Immature natural killer cell (primary cell): ENCODE measurements around the gene FBXL19. TPM values are rescaled to one million over a fixed set of nuclear protein-coding genes. Genes with fewer than 3 reads are reported as not detected.

Source experiments
- DNase-seq, 3 donors: peaks; one replicate each; pipeline ENCODE4 v3.0.0; 2022; ENCODE audit warnings: mixed read lengths in 1 of 3
- H3K27ac Mint-ChIP-seq, 6 donors: one replicate each; pipeline ENCODE4 v1.8.0; 2020; ENCODE audit warnings: mixed read lengths in 6 of 6, mild to moderate bottlenecking in 5 of 6, inconsistent platforms in 4 of 6, moderate library complexity in 3 of 6
- H3K27me3 Mint-ChIP-seq, 3 donors: one replicate each; pipeline ENCODE4 v1.8.0; 2020 to 2021; ENCODE audit warnings: low read depth in 3 of 3, mild to moderate bottlenecking in 3 of 3, mixed read lengths in 3 of 3, moderate library complexity in 3 of 3, inconsistent platforms in 1 of 3
- H3K36me3 Mint-ChIP-seq, 3 donors: one replicate each; pipeline ENCODE4 v1.8.0; 2020; ENCODE audit warnings: mixed read lengths in 3 of 3, inconsistent platforms in 2 of 3, mild to moderate bottlenecking in 2 of 3
- H3K4me1 Mint-ChIP-seq, 2 donors: one replicate each; pipeline ENCODE4 v1.8.0; 2020; ENCODE audit warnings: inconsistent platforms in 2 of 2, mild to moderate bottlenecking in 2 of 2, mixed read lengths in 2 of 2, moderate library complexity in 1 of 2
- H3K4me3 Mint-ChIP-seq, 5 donors: one replicate each; pipeline ENCODE4 v1.8.0; 2020; ENCODE audit warnings: mild to moderate bottlenecking in 5 of 5, mixed read lengths in 5 of 5, inconsistent platforms in 3 of 5, moderate library complexity in 3 of 5
- H3K9me3 Mint-ChIP-seq, 6 donors: one replicate each; pipeline ENCODE4 v1.8.0; 2020; ENCODE audit warnings: mild to moderate bottlenecking in 6 of 6, mixed read lengths in 6 of 6, inconsistent platforms in 4 of 6, moderate library complexity in 3 of 6
- polyA plus RNA-seq, 3 donors: library from polyadenylated mRNA; unstranded; fragments of 300-500 nt; fragmentation: Illumina TruSeq; gene quantifications; one replicate each; pipeline ENCODE4 v1.2.3, GENCODE V29; 2021

The FBXL19 gene
- polyA plus RNA-seq, 3 donors from 2014 or later, result 0.18 to 1.1 (median 0.22) TPM

DNA sequence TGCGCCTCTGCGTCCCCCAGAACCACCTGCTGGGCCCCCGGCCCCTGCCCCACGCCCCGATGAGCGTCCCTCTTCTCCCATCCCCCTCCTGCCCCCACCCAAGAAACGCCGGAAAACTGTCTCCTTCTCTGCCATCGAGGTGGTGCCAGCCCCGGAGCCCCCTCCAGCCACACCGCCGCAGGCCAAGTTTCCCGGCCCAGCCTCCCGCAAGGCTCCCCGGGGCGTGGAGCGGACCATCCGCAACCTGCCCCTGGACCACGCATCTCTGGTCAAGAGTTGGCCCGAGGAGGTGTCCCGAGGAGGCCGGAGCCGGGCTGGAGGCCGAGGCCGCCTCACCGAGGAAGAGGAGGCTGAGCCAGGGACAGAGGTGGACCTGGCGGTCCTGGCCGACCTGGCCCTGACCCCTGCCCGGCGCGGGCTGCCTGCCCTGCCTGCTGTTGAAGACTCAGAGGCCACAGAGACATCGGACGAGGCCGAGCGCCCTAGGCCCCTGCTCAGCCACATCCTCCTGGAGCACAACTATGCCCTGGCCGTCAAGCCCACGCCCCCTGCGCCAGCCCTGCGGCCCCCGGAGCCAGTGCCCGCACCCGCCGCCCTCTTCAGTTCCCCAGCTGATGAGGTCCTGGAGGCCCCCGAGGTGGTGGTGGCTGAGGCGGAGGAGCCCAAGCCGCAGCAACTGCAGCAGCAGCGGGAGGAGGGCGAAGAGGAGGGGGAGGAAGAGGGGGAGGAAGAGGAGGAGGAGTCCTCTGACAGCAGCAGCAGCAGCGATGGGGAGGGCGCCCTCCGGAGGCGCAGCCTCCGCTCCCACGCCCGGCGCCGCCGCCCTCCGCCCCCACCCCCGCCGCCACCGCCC lies 56.0 kb downstream of the FBXL19 start:
- H3K27me3 Mint-ChIP-seq, result peaks cover 0 to 4% (median 3%) of the 10 kb centered on the region in 3 donors
- H3K4me3 Mint-ChIP-seq, result no peak overlapping the region
- peaks cover 0 to 3% of the 10 kb centered on the region in 2 donors for H3K4me1 Mint-ChIP-seq
- no peak for DNase-seq
- no peak overlapping the region for H3K27ac Mint-ChIP-seq
- H3K36me3 Mint-ChIP-seq, result peaks cover 5 to 18% (median 5%) of the 10 kb centered on the region in 3 donors
- no peaks in the 10 kb centered on the region for H3K9me3 Mint-ChIP-seq

DNA sequence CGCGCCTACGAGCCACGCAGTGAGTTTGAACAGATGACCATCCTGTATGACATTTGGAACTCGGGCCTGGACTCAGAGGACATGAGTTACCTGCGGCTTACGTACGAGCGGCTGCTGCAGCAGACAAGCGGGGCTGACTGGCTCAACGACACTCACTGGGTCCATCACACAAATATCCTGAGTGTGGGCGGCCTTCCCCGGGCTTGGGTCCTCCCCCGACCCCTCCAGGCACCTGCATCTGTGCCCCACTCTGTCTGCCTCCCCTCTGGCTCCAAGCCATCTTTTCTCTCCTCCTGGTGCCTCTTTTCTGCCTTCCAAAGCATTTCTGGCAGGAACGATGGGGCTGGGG lies 56.6 kb downstream of the FBXL19 start:
- H3K36me3 Mint-ChIP-seq, result peaks cover 3 to 16% (median 4%) of the 10 kb centered on the region in 3 donors
- no peaks in the 10 kb centered on the region for H3K9me3 Mint-ChIP-seq
- H3K27me3 Mint-ChIP-seq, result peaks cover 0 to 4% (median 3%) of the 10 kb centered on the region in 3 donors
- H3K4me3 Mint-ChIP-seq, result no peak overlapping the region
- H3K27ac Mint-ChIP-seq, result no peak overlapping the region
- H3K4me1 Mint-ChIP-seq, result peaks cover 0 to 3% of the 10 kb centered on the region in 2 donors
- no peak for DNase-seq

DNA sequence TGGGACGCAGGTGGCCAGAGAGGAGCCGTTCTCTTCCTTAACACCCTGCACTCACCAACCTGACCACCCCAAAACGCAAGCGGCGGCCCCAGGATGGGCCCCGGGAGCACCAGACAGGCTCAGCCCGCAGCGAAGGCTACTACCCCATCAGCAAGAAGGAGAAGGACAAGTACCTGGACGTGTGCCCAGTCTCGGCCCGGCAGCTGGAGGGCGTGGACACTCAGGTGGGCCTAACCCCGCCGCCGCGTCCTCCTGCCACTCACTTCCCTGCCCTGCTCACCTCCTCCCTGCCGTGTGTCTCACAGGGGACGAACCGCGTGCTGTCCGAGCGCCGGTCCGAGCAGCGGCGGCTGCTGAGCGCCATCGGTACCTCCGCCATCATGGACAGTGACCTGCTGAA lies 57.1 kb downstream of the FBXL19 start:
- H3K27ac Mint-ChIP-seq, result peak overlapping the region in 1 of 6 donors; percentile 42
- peaks cover 0 to 4% (median 3%) of the 10 kb centered on the region in 3 donors for H3K27me3 Mint-ChIP-seq
- H3K36me3 Mint-ChIP-seq, result peaks cover 3 to 16% (median 4%) of the 10 kb centered on the region in 3 donors
- DNase-seq, result no peak
- H3K4me3 Mint-ChIP-seq, result no peak overlapping the region
- H3K4me1 Mint-ChIP-seq, result peaks cover 0 to 3% of the 10 kb centered on the region in 2 donors
- H3K9me3 Mint-ChIP-seq, result no peaks in the 10 kb centered on the region

DNA sequence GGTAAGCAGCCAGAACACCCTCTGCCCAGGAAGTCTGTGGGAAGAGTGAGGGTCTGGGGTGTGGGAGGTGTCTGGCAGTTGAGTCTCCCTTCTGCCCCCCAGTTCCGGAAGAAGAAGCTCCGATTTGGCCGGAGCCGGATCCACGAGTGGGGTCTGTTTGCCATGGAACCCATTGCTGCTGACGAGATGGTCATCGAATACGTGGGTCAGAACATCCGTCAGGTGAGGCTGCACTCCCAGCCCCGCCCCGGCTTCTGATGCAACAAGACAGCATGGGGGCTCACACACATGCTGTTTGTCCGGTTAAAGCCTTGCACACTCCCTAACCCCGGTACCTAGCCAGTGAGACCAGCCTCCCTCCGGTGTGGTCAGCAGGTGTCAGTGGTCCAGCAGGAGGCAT lies 57.6 kb downstream of the FBXL19 start:
- Mint-ChIP-seq H3K36me3 (peaks cover 3 to 12% (median 4%) of the 10 kb centered on the region in 3 donors), H3K4me1 (peaks cover 0 to 3% of the 10 kb centered on the region in 2 donors), H3K27me3 (peaks cover 0 to 4% (median 3%) of the 10 kb centered on the region in 3 donors), H3K4me3 (no peak overlapping the region), H3K27ac (no peak overlapping the region), H3K9me3 (no peaks in the 10 kb centered on the region)
- DNase-seq, result no peak

DNA sequence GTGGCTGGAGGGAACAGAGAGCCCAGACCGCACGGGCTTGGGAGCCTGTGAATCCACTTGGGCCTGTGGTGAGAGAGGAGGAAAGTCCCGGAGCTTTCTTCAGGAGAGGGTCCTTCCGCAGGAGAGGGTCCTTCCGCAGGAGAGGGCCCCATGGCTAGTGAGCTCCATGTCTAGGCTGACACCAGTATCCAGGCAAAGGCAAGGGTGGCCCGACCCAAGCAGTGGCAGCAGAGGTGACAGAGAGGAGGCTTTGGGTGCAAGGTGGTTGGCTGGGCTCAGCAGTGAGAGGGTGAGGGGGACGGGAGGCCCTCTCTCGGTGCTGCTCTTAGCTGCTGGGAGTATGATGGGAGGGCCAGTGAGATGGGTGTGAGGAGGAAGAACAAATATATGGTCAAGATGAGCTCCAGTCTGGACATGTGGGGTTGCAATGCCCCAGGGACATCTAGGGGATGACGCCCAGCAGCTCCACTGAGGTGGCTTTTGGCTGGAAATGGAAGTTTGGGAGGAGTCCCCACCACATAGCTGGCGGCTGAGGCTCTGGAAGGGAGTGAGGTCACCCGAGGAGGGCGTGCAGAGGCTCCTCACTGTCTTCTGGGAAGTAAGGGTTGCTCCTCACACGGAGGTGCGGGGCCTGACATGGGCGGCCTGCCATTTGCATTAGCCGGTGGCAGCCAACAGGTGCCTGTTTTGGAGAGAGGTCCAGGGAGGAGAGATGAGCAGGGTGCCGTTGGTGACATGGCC lies 59.3 kb downstream of the FBXL19 start:
- H3K27ac Mint-ChIP-seq, result peak overlapping the region in 1 of 6 donors; percentile 65
- peaks cover 0 to 4% (median 3%) of the 10 kb centered on the region in 3 donors for H3K27me3 Mint-ChIP-seq
- peaks cover 0 to 3% of the 10 kb centered on the region in 2 donors for H3K4me1 Mint-ChIP-seq
- DNase-seq, result no peak
- H3K9me3 Mint-ChIP-seq, result no peaks in the 10 kb centered on the region
- no peak overlapping the region for H3K4me3 Mint-ChIP-seq
- peaks cover 0 to 3% (median 0%) of the 10 kb centered on the region in 3 donors for H3K36me3 Mint-ChIP-seq

DNA sequence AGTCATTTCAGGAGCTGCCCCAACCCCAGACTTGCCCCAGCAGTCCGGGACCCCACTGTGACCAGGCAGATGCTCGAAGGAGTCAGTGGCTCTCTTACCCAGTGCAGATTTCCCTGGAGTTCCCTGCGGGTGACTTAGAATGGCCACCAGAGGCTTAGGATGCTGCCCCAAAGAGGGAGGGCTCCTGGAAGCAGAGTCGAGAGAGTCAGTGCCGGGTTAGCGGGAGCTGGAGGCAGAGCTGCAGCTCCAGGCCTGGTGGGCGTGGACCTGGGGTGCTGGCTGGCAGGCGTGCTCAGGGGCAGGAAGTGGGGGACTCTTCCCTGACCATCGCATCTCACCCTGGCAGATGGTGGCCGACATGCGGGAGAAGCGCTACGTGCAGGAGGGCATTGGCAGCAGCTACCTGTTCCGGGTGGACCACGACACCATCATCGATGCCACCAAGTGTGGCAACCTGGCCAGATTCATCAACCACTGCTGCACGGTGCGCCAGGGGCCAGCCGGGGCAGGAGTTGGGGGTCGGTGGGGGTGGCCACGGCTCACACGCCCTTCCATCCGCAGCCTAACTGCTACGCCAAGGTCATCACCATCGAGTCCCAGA lies 60.0 kb downstream of the FBXL19 start:
- DNase-seq, result no peak
- peaks cover 0 to 3% (median 0%) of the 10 kb centered on the region in 3 donors for H3K36me3 Mint-ChIP-seq
- no peak overlapping the region for H3K4me3 Mint-ChIP-seq
- peaks cover 0 to 3% of the 10 kb centered on the region in 2 donors for H3K4me1 Mint-ChIP-seq
- H3K27me3 Mint-ChIP-seq, result peaks cover 0 to 4% (median 3%) of the 10 kb centered on the region in 3 donors
- no peaks in the 10 kb centered on the region for H3K9me3 Mint-ChIP-seq
- no peak overlapping the region for H3K27ac Mint-ChIP-seq

DNA sequence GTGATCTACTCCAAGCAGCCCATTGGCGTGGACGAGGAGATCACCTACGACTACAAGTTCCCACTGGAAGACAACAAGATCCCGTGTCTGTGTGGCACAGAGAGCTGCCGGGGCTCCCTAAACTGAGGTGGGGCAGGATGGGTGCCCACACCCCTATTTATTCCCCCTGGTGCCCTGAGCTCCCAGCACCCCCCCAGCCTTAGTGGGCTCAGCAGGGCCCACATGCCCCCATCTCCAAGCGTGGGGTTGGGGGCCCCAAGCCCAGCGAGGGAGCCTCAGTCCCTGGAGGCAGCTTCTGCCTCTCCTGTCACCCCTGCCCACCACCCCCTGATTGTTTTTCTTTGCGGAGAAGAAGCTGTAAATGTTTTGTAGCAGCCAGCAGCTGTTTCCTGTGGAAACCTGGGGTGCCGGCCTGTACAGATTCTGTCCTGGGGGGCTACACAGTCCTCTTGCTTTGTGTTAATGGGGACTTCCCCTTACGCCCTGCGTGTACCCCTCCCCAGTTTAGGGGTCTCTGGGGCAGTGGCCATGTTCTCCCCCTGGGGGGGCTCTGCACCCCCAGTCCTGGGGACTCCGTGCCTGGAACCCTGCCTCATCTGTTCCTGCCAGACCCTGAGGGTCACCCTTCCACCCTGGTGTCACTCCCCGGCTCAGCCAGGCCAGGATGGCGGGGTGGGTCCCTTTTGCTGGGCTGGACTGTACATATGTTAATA lies 60.7 kb downstream of the FBXL19 start:
- no peak overlapping the region for H3K27ac Mint-ChIP-seq
- H3K9me3 Mint-ChIP-seq, result no peaks in the 10 kb centered on the region
- no peak overlapping the region for H3K4me3 Mint-ChIP-seq
- no peaks in the 10 kb centered on the region for H3K4me1 Mint-ChIP-seq
- no peak for DNase-seq
- H3K27me3 Mint-ChIP-seq, result peaks cover 0 to 4% (median 3%) of the 10 kb centered on the region in 3 donors
- no peaks in the 10 kb centered on the region for H3K36me3 Mint-ChIP-seq

DNA sequence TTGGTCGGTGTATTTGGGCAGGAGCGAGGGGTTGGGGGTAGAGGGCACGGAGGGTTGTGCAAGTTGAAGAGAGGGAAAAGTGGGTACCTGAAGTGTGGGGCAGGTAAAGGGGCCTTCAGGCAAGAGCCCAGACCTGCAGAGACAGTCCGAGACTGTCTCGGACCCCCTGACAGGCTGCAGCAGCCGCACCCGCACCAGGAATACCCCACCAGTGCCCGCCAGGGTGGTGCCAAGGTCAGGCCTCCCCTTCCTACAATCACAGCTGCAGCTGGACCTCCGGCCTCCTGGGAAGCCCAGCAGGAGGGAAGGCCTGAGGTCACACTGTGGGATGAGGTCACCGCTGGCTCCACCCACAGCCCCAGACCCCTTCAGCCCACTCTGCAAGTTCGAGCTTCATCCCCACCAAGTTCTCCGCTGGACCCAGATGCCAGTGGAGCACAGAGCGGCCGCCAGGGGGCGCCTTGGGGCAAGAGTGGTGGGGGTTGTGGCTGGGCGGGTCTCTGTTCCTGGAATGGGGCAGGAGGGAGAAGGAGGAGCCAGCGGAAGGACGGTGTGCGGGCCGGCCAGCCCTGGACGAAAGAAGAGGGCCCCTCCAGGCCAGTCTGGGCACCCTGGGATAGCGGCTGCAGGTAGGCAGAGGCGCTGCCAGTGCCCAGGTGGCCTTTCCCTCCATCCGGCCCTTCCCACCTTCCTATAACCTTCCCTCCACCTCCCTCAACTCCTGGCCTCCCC lies 61.5 kb downstream of the FBXL19 start, which contains the start of gene HSD3B7:
Gene HSD3B7 (plus strand): TSS at position 539 of the 732 bp plus-strand sequence. CDS start 452 bp downstream, outside the sequence.
- no peaks in the 10 kb centered on the region for H3K4me1 Mint-ChIP-seq
- no peaks in the 10 kb centered on the region for H3K36me3 Mint-ChIP-seq
- peak; percentile 70 to 74 (median 70) for DNase-seq
- H3K27ac Mint-ChIP-seq, result no peak within 1 kb of the TSS
- H3K27me3 Mint-ChIP-seq, result peaks cover 0 to 4% (median 3%) of the 10 kb centered on the region in 3 donors
- no peak within 1 kb of the TSS for H3K4me3 Mint-ChIP-seq
- no peaks in the 10 kb centered on the region for H3K9me3 Mint-ChIP-seq

DNA sequence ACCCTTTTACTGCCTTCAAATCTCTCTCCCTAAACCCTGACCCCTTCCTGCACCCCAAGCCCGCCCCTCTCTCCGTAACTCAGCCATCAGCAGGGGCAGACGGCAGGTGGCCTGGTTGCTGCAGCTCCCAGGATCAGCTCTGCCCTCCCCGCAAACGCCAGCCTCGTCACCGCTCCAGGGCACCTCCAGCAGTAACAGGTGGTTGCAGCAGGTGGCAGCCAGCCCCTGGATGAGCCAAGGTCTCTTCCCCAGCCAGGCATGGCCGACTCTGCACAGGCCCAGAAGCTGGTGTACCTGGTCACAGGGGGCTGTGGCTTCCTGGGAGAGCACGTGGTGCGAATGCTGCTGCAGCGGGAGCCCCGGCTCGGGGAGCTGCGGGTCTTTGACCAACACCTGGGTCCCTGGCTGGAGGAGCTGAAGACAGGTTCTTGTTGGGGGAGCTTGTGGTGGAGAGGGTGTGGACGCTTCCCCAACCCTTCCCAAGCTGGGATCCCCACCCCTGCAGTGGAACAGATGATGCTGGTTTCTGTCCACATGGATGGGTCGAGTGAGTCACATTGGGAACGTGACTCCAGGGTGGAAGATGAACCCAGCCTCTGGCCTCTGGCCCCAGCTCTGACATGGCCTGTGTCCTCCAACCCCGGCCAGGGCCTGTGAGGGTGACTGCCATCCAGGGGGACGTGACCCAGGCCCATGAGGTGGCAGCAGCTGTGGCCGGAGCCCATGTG lies 62.2 kb downstream of the FBXL19 start:
- H3K27ac Mint-ChIP-seq, result no peak overlapping the region
- H3K4me3 Mint-ChIP-seq, result no peak overlapping the region
- no peaks in the 10 kb centered on the region for H3K36me3 Mint-ChIP-seq
- H3K4me1 Mint-ChIP-seq, result no peaks in the 10 kb centered on the region
- H3K27me3 Mint-ChIP-seq, result peaks cover 0 to 4% (median 3%) of the 10 kb centered on the region in 3 donors
- H3K9me3 Mint-ChIP-seq, result no peaks in the 10 kb centered on the region
- no peak for DNase-seq

DNA sequence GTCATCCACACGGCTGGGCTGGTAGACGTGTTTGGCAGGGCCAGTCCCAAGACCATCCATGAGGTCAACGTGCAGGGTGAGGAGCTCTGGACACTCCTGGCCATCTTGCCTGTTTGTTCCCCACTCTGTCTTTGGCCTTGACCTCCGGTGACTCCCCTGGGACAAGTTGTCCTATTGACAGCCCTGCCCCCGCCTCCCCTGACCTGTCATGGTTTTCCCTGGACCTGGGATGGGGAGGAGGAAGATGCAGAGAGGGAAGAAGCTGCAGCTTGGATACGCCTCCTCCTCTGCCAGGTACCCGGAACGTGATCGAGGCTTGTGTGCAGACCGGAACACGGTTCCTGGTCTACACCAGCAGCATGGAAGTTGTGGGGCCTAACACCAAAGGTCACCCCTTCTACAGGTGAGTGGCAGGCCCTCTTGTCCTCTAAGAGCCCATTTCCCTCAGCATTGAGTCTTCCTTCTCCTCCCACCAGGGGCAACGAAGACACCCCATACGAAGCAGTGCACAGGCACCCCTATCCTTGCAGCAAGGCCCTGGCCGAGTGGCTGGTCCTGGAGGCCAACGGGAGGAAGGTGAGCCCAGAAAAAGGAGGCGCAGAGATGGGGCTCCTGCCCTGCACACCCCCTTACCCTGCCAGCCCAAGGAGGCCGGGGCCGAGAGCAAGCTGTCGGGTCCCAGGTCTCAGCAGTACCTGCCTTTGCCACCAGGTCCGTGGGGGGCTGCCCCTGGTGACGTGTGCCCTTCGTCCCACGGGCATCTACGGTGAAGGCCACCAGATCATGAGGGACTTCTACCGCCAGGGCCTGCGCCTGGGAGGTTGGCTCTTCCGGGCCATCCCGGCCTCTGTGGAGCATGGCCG lies 63.0 kb downstream of the FBXL19 start:
- no peak overlapping the region for H3K4me3 Mint-ChIP-seq
- no peaks in the 10 kb centered on the region for H3K36me3 Mint-ChIP-seq
- no peak for DNase-seq
- H3K4me1 Mint-ChIP-seq, result no peaks in the 10 kb centered on the region
- no peaks in the 10 kb centered on the region for H3K9me3 Mint-ChIP-seq
- peaks cover 0 to 5% (median 2%) of the 10 kb centered on the region in 3 donors for H3K27me3 Mint-ChIP-seq
- H3K27ac Mint-ChIP-seq, result no peak overlapping the region

DNA sequence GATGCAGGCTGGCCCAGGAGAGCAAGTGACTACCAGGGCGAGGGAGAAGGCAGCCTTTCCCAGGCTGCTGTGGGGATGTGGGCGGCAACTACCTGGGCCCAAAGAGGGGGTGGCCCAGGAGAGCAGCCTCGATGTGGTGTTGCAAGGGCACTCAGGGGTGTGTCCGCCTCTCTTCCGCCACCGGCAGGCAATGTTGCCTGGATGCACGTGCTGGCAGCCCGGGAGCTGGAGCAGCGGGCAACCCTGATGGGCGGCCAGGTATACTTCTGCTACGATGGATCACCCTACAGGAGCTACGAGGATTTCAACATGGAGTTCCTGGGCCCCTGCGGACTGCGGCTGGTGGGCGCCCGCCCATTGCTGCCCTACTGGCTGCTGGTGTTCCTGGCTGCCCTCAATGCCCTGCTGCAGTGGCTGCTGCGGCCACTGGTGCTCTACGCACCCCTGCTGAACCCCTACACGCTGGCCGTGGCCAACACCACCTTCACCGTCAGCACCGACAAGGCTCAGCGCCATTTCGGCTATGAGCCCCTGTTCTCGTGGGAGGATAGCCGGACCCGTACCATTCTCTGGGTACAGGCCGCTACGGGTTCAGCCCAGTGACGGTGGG lies 64.3 kb downstream of the FBXL19 start:
- peaks cover 0 to 3% (median 0%) of the 10 kb centered on the region in 3 donors for H3K27me3 Mint-ChIP-seq
- H3K9me3 Mint-ChIP-seq, result no peaks in the 10 kb centered on the region
- no peaks in the 10 kb centered on the region for H3K36me3 Mint-ChIP-seq
- no peak overlapping the region for H3K27ac Mint-ChIP-seq
- H3K4me1 Mint-ChIP-seq, result peaks cover 0 to under 1% of the 10 kb centered on the region in 2 donors
- no peak for DNase-seq
- no peak overlapping the region for H3K4me3 Mint-ChIP-seq
